Transverse colon (tissue), 4 donors: ENCODE measurements around the gene SORD. TPM values are rescaled to one million over a fixed set of nuclear protein-coding genes. Genes with fewer than 3 reads are reported as not detected.
"Not testable (repeated sequence)": the region's sequence is repeated elsewhere in the genome, so short reads cannot be mapped to it uniquely, and the experiment has no call there.

Source experiments
- DNase-seq: peaks from one replicate; pipeline ENCODE4 v3.0.0-alpha.2; 2019
- H3K27ac ChIP-seq, 4 donors: fragments of 200-600 bp; sonication (generic); 2 replicates each; pipeline ENCODE4 v1.5.1; 2016 to 2018; ENCODE audit warnings: inconsistent platforms in 4 of 4
- H3K27me3 ChIP-seq: fragments of 200-600 bp; sonication (generic); 2 replicates; pipeline ENCODE4 v1.5.1; 2017; ENCODE audit warnings: inconsistent platforms
- H3K36me3 ChIP-seq, 4 donors: fragments of 200-600 bp; sonication (generic); 2 replicates each; pipeline ENCODE4 v1.5.1; 2017 to 2019; ENCODE audit warnings: inconsistent platforms in 4 of 4
- H3K4me1 ChIP-seq, 4 donors: fragments of 200-600 bp; sonication (generic); 2 replicates each; pipeline ENCODE4 v1.5.1; 2017 to 2020; ENCODE audit warnings: inconsistent platforms in 4 of 4
- H3K4me3 ChIP-seq, 4 donors: fragments of 200-600 bp; sonication (generic); 1 replicate in 1 of 4; 2 replicates in 3 of 4; pipeline versions ENCODE4 v1.5.1 to v1.6.1; 2017 to 2019; ENCODE audit warnings: inconsistent platforms in 4 of 4
- H3K9me3 ChIP-seq, 2 donors: fragments of 200-600 bp; sonication (generic); 2 replicates each; pipeline ENCODE4 v1.5.1; 2017 to 2019; ENCODE audit warnings: inconsistent platforms in 2 of 2
- EP300 ChIP-seq: sonication (generic); formaldehyde crosslinking; IDR thresholded peaks from one replicate; pipeline ENCODE4 v1.6.1; 2017; ENCODE audit warnings: antibody characterized with exemption, low read depth
- POLR2A ChIP-seq: fragments of 450-650 bp; IDR thresholded peaks from one replicate; pipeline ENCODE4 v1.6.1; 2016; ENCODE audit warnings: antibody characterized with exemption, mild to moderate bottlenecking, moderate library complexity
- POLR2AphosphoS5 ChIP-seq, 3 donors: sonication (generic); formaldehyde crosslinking; IDR thresholded peaks; one replicate each; pipeline ENCODE4 v1.6.1; 2016; ENCODE audit warnings: antibody characterized with exemption in 3 of 3
- WGBS, 2 donors: methylation state at CpG; one replicate each; pipeline ENCODE4 v1.1.5; 2018; ENCODE audit warnings: low coverage in 1 of 2; 5-methylcytosine and 5-hydroxymethylcytosine counted together
- in situ Hi-C, 4 donors: fragments of 200-750 bp; cut with MboI; loops; one replicate each; pipeline versions ENCODE4 v1.15.0 to v1.15.1; 2017; ENCODE audit warnings: low sequenced_read_pairs in 3 of 4, low pct_ligation_motif_present in 1 of 4, low pct_unique_long_range_greater_than_20kb in 1 of 4
- intact Hi-C: fragments of 100-400 bp; cut with DNase I; formaldehyde crosslinking; loops from one replicate; pipeline ENCODE4 v1.15.1; 2023; ENCODE audit warnings: low total_unique reads
- total RNA-seq, 4 donors: library from RNA; depleted of rRNA; stranded (reverse); fragments of >200 nt; gene quantifications; one replicate each; pipeline ENCODE4 v1.1.0, GENCODE V29; 2016
- TF ChIP-seq, protein P1 (sequence below), 5 experiments: fragments of 200-600 bp in 3 of 5; fragments of 450-650 bp in 2 of 5; sonication (generic) in 3 of 5; IDR thresholded peaks; 1 replicate in 2 of 5; 2 replicates in 3 of 5; pipeline ENCODE4 v1.5.1; 2016 to 2017; ENCODE audit warnings: antibody characterized with exemption in 5 of 5, inconsistent platforms in 3 of 5, mild to moderate bottlenecking in 2 of 5, moderate library complexity in 1 of 5

Gene SORD
- total RNA-seq, 4 donors from 2014 or later = 0.75 to 36.2 (median 11.3) TPM

DNA sequence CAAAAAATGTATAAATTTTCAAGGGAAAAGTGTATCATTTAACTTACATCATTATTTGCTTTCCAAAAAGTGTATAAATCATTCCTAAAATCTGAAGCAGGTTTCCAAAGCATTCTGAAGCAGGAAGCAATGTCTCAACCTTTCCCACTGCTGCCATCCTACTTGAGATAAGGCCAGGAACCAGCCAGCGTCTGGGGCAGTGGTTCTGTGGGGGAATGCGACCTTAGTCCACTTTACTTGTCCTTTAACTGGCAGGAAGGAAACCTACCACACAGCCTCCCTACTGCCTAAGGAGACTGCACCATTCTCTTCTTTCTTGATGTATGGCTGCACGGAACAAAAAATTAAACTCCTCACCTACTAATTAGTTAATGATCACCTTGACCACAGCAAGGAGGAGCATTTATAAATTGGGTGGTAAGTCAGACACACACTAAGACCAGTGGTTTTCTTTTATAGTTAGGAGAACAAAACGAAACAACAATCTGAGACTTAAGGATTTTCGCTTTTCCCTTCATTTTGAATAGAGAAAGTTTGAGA is 3.7 kb downstream of the SORD start:
- intact Hi-C loops = no loop called here
- 68 to 95% methylated on average over 4 to 5 of the region's 5 CpGs for WGBS, 2 donors
- TF ChIP-seq EP300 (no peak), POLR2AphosphoS5 (IDR thresholded peaks at IDR 0.05) (no peak), POLR2A (no peak)
- TF ChIP-seq, protein P1, sequence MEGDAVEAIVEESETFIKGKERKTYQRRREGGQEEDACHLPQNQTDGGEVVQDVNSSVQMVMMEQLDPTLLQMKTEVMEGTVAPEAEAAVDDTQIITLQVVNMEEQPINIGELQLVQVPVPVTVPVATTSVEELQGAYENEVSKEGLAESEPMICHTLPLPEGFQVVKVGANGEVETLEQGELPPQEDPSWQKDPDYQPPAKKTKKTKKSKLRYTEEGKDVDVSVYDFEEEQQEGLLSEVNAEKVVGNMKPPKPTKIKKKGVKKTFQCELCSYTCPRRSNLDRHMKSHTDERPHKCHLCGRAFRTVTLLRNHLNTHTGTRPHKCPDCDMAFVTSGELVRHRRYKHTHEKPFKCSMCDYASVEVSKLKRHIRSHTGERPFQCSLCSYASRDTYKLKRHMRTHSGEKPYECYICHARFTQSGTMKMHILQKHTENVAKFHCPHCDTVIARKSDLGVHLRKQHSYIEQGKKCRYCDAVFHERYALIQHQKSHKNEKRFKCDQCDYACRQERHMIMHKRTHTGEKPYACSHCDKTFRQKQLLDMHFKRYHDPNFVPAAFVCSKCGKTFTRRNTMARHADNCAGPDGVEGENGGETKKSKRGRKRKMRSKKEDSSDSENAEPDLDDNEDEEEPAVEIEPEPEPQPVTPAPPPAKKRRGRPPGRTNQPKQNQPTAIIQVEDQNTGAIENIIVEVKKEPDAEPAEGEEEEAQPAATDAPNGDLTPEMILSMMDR (IDR thresholded peaks at IDR 0.05) = no peak

DNA sequence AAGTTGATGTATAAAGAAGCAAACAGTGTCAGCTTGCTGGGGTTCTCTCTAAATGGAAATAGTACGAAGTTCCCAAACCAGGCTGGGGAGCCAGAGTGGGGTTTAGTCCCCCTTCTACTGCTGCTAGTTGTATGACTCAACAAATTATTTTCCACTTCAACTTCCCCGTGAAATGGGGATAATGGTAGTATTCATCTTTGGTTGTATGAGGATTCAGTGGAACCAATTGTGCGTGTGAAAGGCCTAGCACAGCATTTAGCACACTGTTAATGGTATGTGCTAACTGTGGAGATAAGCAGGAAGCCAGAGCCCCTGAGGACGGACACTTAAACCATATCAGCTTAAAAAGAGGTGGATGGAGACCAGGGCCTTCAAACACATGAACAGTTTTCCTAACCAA is 4.2 kb downstream of the SORD start:
- WGBS, 2 donors = 83 to 100% methylated on average over 3 to 4 of the region's 4 CpGs
- intact Hi-C loops = no loop called here
- no peak for DNase-seq
- no peak overlapping the region for H3K4me3 ChIP-seq
- in situ Hi-C loops = loop anchor here in 1 of 4 donors (25.0 kb wide), 1 partner anchor 165 kb away; no protein-coding TSS in a partner anchor
- TF ChIP-seq POLR2AphosphoS5 (IDR thresholded peaks at IDR 0.05) (no peak), EP300 (no peak), POLR2A (no peak)
- TF ChIP-seq, protein P1 (IDR thresholded peaks at IDR 0.05) = no peak
- no peaks in the 10 kb centered on the region for H3K27me3 ChIP-seq
- no peak overlapping the region for H3K27ac ChIP-seq
- no peaks in the 10 kb centered on the region for H3K9me3 ChIP-seq
- H3K4me1 ChIP-seq = peaks cover 7 to 13% (median 10%) of the 10 kb centered on the region in 4 donors
- no peaks in the 10 kb centered on the region for H3K36me3 ChIP-seq

More for the DNA sequence above, 3.7 kb downstream of the SORD start:
- in situ Hi-C loops = loop anchor here in 1 of 4 donors (25.0 kb wide), 1 partner anchor 164 kb away; no protein-coding TSS in a partner anchor
- no peaks in the 10 kb centered on the region for H3K9me3 ChIP-seq
- H3K4me3 ChIP-seq = no peak overlapping the region
- no peaks in the 10 kb centered on the region for H3K36me3 ChIP-seq
- H3K27ac ChIP-seq = no peak overlapping the region
- DNase-seq = no peak
- H3K4me1 ChIP-seq = peaks cover 7 to 15% (median 10%) of the 10 kb centered on the region in 4 donors
- H3K27me3 ChIP-seq = no peaks in the 10 kb centered on the region

GRCh38 chr15:45030743-45031142 is 7.7 kb downstream of the SORD start:
- Histone ChIP-seq H3K27me3 (no peaks in the 10 kb centered on the region), H3K27ac (no peak overlapping the region), H3K4me3 (no peak overlapping the region), H3K9me3 (no peaks in the 10 kb centered on the region), H3K4me1 (no peaks in the 10 kb centered on the region), H3K36me3 (no peaks in the 10 kb centered on the region)
- TF ChIP-seq POLR2A = no peak
- TF ChIP-seq EP300 = no peak
- TF ChIP-seq, protein P1 (IDR thresholded peaks at IDR 0.05) = no peak
- no peak for TF ChIP-seq POLR2AphosphoS5 (IDR thresholded peaks at IDR 0.05)
- DNase-seq = no peak
- WGBS, 2 donors = 87% methylated on average over 3 of the region's 3 CpGs; no CpG with 5 or more reads in 1 of the 2 donors
- in situ Hi-C loops (loop anchor here in 1 of 4 donors (25.0 kb wide), 1 partner anchor 168 kb away; no protein-coding TSS in a partner anchor), intact Hi-C loops (no loop called here)

DNA sequence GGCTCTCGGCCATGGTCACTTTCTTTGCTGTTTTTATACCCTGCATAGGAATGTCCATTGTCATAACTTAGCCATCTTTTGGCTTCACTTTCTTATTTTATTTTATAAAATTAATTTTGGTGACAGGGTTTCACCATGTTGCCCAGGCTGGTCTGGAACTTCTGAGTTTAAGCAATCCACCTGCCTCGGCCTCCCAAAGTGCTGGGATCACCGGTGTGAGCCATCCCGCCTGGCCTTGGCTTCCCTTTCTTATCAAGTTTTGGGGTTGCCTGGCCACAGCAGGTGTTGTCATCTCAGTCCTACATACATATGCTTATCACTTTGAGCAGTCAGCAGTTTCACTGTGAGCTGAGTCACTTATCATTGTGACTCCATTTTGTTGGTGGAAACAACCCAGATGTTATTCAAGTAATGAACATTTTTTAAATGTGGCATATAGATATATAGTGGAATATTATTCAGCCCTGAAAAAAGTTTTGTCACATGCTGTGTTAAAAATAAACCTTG is 8.6 kb downstream of the SORD start:
- in situ Hi-C loops = loop anchor here in 1 of 4 donors (25.0 kb wide), 1 partner anchor 169 kb away; no protein-coding TSS in a partner anchor
- H3K9me3 ChIP-seq, H3K4me1 ChIP-seq, intact Hi-C loops, H3K27me3 ChIP-seq, H3K27ac ChIP-seq, H3K36me3 ChIP-seq, H3K4me3 ChIP-seq, DNase-seq: not testable (repeated sequence)
- WGBS, 2 donors = 90 to 93% methylated on average over 1 to 4 of the region's 4 CpGs

DNA sequence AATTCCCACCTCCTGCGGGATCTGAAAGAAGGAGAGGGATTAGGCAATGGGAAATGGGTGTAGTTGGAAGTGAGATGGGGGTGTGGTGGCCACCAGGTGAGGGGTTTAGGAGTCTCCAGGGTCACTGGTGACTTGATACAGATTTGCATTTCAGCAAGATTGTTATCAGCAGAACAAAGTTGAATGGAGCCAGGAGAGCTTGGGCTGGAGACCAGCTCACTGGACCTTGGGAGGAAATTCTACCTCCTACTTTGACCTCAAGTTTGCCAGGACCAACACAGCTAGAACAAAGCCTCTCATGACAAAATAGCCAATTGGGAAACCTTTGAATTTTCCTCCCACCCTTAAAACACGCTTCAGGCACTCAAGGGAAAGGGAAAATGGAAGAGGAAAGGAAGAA is 9.5 kb downstream of the SORD start:
- WGBS, 2 donors = 87% methylated on average over 2 of the region's 2 CpGs; no CpG with 5 or more reads in 1 of the 2 donors
- H3K27ac ChIP-seq, H3K36me3 ChIP-seq, DNase-seq, H3K9me3 ChIP-seq, H3K4me3 ChIP-seq, H3K27me3 ChIP-seq, intact Hi-C loops: not testable (repeated sequence)
- peaks cover 0 to 11% (median 1%) of the 10 kb centered on the region in 4 donors for H3K4me1 ChIP-seq
- in situ Hi-C loops = loop anchor here in 1 of 4 donors (25.0 kb wide), 1 partner anchor 170 kb away; no protein-coding TSS in a partner anchor

- H3K4me3 ChIP-seq, H3K27me3 ChIP-seq, intact Hi-C loops, H3K36me3 ChIP-seq, H3K27ac ChIP-seq, H3K9me3 ChIP-seq, DNase-seq: not testable (repeated sequence)
- in situ Hi-C loops = loop anchor here in 1 of 4 donors (25.0 kb wide), 1 partner anchor 172 kb away; no protein-coding TSS in a partner anchor
- WGBS, 2 donors = 66 to 100% methylated on average over 1 to 3 of the region's 4 CpGs
- H3K4me1 ChIP-seq = peaks cover 0 to 17% (median 5%) of the 10 kb centered on the region in 4 donors
Observed at GRCh38 chr15:45034087-45034486, 11.1 kb downstream of the SORD start.

DNA sequence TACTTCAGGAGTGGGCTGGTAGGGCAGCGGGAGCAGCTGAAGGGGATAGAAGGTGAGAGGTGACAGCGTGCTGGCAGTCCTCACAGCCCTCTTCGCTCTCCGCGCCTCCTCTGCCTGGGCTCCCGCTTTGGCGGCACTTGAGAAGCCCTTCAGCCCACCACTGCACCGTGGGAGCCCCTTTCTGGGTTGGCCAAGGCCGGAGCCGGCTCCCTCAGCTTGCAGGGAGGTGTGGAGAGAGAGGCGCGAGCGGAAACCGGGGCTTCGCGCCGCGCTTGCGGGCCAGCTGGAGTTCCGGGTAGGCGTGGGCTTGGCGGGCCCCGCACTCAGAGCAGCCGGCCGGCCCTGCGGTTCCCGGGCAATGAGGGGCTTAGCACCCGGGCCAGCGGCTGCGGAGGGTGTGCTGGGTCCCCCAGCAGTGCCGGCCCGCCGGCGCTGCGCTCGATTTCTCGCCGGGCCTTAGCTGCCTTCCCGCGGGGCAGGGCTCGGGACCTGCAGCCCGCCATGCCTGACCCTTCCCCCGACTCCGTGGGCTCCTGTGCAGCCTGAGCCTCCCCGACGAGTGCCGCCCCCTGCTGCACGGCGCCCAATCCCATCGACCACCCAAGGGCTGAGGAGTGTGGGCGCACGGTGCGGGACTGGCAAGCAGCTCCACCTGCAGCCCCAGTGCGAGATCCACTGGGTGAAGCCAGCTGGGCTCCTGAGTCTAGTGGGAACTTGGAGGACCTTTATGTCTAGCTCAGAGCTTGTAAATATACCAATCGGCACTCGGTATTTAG is 11.8 kb downstream of the SORD start:
- DNase-seq, H3K27me3 ChIP-seq, intact Hi-C loops, H3K27ac ChIP-seq, H3K4me3 ChIP-seq, H3K9me3 ChIP-seq, H3K36me3 ChIP-seq: not testable (repeated sequence)
- WGBS, 2 donors = 97 to 100% methylated on average over 7 to 40 of the region's 56 CpGs
- in situ Hi-C loops = loop anchor here in 1 of 4 donors (25.0 kb wide), 1 partner anchor 172 kb away; no protein-coding TSS in a partner anchor
- peaks cover 0 to 17% (median 5%) of the 10 kb centered on the region in 4 donors for H3K4me1 ChIP-seq
